Activated CD8-positive, alpha-beta T cell treated with anti-CD3 and anti-CD28 coated beads for 36 hours (primary cell): ENCODE data around the gene UBA6. TPM values are rescaled to one million over a fixed set of nuclear protein-coding genes. Genes with fewer than 3 reads are reported as not detected.

Experiments used
- ATAC-seq: fragments of 200-7000 bp; cut with Tn5 transposase; one replicate; pipeline ENCODE4 v1.10.0; 2021; ENCODE audit warnings: mild to moderate bottlenecking, moderate library complexity
- CTCF ChIA-PET: fragments of 350-600 bp; sonication (Branson Sonifier 250); formaldehyde crosslinking; loops from one replicate; lab custom pipeline; 2021; ENCODE audit warnings: antibody characterized with exemption; lab: Charles Lee
- POLR2A ChIA-PET: fragments of 350-600 bp; sonication (Branson Sonifier 250); formaldehyde crosslinking; loops from one replicate; lab custom pipeline; 2021; ENCODE audit warnings: antibody characterized with exemption; lab: Charles Lee
- DNase-seq: peaks from one replicate; pipeline ENCODE4 v3.0.0-alpha.2; 2020
- H3K27ac Mint-ChIP-seq: one replicate; pipeline ENCODE4 v1.8.0; 2021; ENCODE audit warnings: mild to moderate bottlenecking, mixed read lengths
- H3K27me3 Mint-ChIP-seq: one replicate; pipeline ENCODE4 v1.8.0; 2021; ENCODE audit warnings: mixed read lengths
- H3K36me3 Mint-ChIP-seq: one replicate; pipeline ENCODE4 v1.8.0; 2021; ENCODE audit warnings: low read depth, mixed read lengths
- H3K4me1 Mint-ChIP-seq: one replicate; pipeline ENCODE4 v1.8.0; 2021; ENCODE audit warnings: low read depth, mixed read lengths
- H3K4me3 Mint-ChIP-seq: one replicate; pipeline ENCODE4 v1.8.0; 2021; ENCODE audit warnings: mild to moderate bottlenecking, moderate library complexity, mixed read lengths
- H3K9me3 Mint-ChIP-seq: one replicate; pipeline ENCODE4 v1.8.0; 2021; ENCODE audit warnings: mixed read lengths
- CTCF ChIP-seq: fragments of 200-600 bp; IDR thresholded peaks from one replicate; pipeline ENCODE4 v1.8.0; 2022; ENCODE audit warnings: antibody characterized with exemption, mild to moderate bottlenecking
- intact Hi-C: fragments of 100-400 bp; cut with micrococcal nuclease; formaldehyde crosslinking; loops from one replicate; pipeline ENCODE4 v1.10.0; 2022
- total RNA-seq, 2 experiments: library from RNA; stranded (reverse); gene quantifications; one replicate each; pipeline ENCODE4 v1.2.3, GENCODE V29; 2021

The UBA6 gene
- total RNA-seq, 2 experiments from 2014 or later, result 81.2 to 87.5 TPM

- DNase-seq, result no peak
- Mint-ChIP-seq H3K27me3 (no peaks in the 10 kb centered on the region), H3K9me3 (peaks cover 5% of the 10 kb centered on the region), H3K4me1 (peaks cover 27% of the 10 kb centered on the region), H3K36me3 (no peaks in the 10 kb centered on the region), H3K27ac (peak overlapping the region; percentile 58), H3K4me3 (peak overlapping the region; percentile 47)
- ChIA-PET CTCF (no interaction called here), POLR2A (no interaction called here)
- no peak for TF ChIP-seq CTCF
- ATAC-seq, result peak; percentile 60
- intact Hi-C loops, result no loop called here
Observed at GRCh38 chr4:67575232-67576058, 125.5 kb downstream of the UBA6 start.

- DNase-seq, result no peak
- ChIA-PET POLR2A (no interaction called here), CTCF (no interaction called here)
- Mint-ChIP-seq H3K27me3 (no peaks in the 10 kb centered on the region), H3K4me3 (no peak overlapping the region), H3K9me3 (no peaks in the 10 kb centered on the region), H3K27ac (no peak overlapping the region), H3K4me1 (peaks cover 27% of the 10 kb centered on the region), H3K36me3 (no peaks in the 10 kb centered on the region)
- TF ChIP-seq CTCF, result no peak
- peak; percentile 78 for ATAC-seq
- intact Hi-C loops, result no loop called here
Observed at GRCh38 chr4:67573193-67573592, 127.8 kb downstream of the UBA6 start.

- no peak for TF ChIP-seq CTCF
- Mint-ChIP-seq H3K9me3 (no peaks in the 10 kb centered on the region), H3K36me3 (no peaks in the 10 kb centered on the region), H3K27me3 (no peaks in the 10 kb centered on the region), H3K27ac (no peak overlapping the region), H3K4me3 (no peak overlapping the region), H3K4me1 (peaks cover 24% of the 10 kb centered on the region)
- intact Hi-C loops, result no loop called here
- no peak for DNase-seq
- ChIA-PET POLR2A (no interaction called here), CTCF (interaction anchor here (1.0 kb wide), 1 partner anchor 10 kb away, joined by 3 read pairs; no protein-coding TSS in a partner anchor)
- no peak for ATAC-seq
Observed at GRCh38 chr4:67571975-67572374, 129.0 kb downstream of the UBA6 start.

- Mint-ChIP-seq H3K9me3 (no peaks in the 10 kb centered on the region), H3K4me3 (no peak overlapping the region), H3K36me3 (no peaks in the 10 kb centered on the region), H3K27me3 (no peaks in the 10 kb centered on the region), H3K4me1 (peaks cover 20% of the 10 kb centered on the region), H3K27ac (peak overlapping the region; percentile 22)
- no peak for TF ChIP-seq CTCF
- ChIA-PET CTCF (interaction anchor here (0.9 kb wide), 1 partner anchor 12 kb away, joined by 3 read pairs; the partner anchor contains the start of gene STAP1), POLR2A (no interaction called here)
- ATAC-seq, result no peak
- DNase-seq, result no peak
- intact Hi-C loops, result no loop called here
Observed at GRCh38 chr4:67570537-67570936, 130.4 kb downstream of the UBA6 start.

GRCh38 chr4:67568820-67569219, 132.1 kb downstream of the UBA6 start:
- Mint-ChIP-seq H3K27ac (no peak overlapping the region), H3K36me3 (no peaks in the 10 kb centered on the region), H3K27me3 (no peaks in the 10 kb centered on the region), H3K9me3 (no peaks in the 10 kb centered on the region), H3K4me1 (peaks cover 13% of the 10 kb centered on the region), H3K4me3 (no peak overlapping the region)
- ATAC-seq (no peak), DNase-seq (no peak)
- POLR2A ChIA-PET, result no interaction called here
- no peak for TF ChIP-seq CTCF
- CTCF ChIA-PET, result no interaction called here
- intact Hi-C loops, result no loop called here
